ENCODE measurements around the gene SFRP5. TPM values are rescaled to one million over a fixed set of nuclear protein-coding genes. Genes with fewer than 3 reads are reported as not detected.

The SFRP5 gene
- total RNA-seq, 1 donor from 2014 or later, result 1.7 TPM

GRCh38 chr10:97748116-97748515 is 23.7 kb downstream of the SFRP5 start:
- H3K4me3 ChIP-seq, result no peak overlapping the region
- H3K36me3 ChIP-seq, result peaks cover 3 to 91% of the 10 kb centered on the region in 2 donors
- intact Hi-C loops (cut with DNase I), result no loop called here
- peaks cover 2% of the 10 kb centered on the region for H3K4me1 ChIP-seq
- H3K27me3 ChIP-seq, result no peaks in the 10 kb centered on the region
- H3K9me3 ChIP-seq, result no peaks in the 10 kb centered on the region
- H3K27ac ChIP-seq, result no peak overlapping the region
- no peak for TF ChIP-seq CTCF (IDR thresholded peaks at IDR 0.05)
- no peak for TF ChIP-seq POLR2AphosphoS5 (IDR thresholded peaks at IDR 0.05; ENCODE audit: insufficient read depth in 1 of 2, low read depth in 1 of 2)
- no peak for TF ChIP-seq POLR2A (IDR thresholded peaks at IDR 0.05)
- DNase-seq (ENCODE audit: extremely low spot score in 2 of 2), result no peak

- no peak for TF ChIP-seq POLR2AphosphoS5 (IDR thresholded peaks at IDR 0.05; ENCODE audit: insufficient read depth in 1 of 2, low read depth in 1 of 2)
- no peak for DNase-seq (ENCODE audit: extremely low spot score in 2 of 2)
- H3K4me3 ChIP-seq, result no peak overlapping the region
- H3K27me3 ChIP-seq, result no peaks in the 10 kb centered on the region
- H3K4me1 ChIP-seq, result peaks cover 6% of the 10 kb centered on the region
- no peak overlapping the region for H3K27ac ChIP-seq
- H3K9me3 ChIP-seq, result no peaks in the 10 kb centered on the region
- intact Hi-C loops (cut with DNase I), result no loop called here
- H3K36me3 ChIP-seq, result peaks cover 3 to 86% of the 10 kb centered on the region in 2 donors
These were observed 24.2 kb downstream of the SFRP5 start for GRCh38 chr10:97747573-97747972.

- Histone ChIP-seq H3K27ac (no peak overlapping the region), H3K4me1 (peaks cover 11% of the 10 kb centered on the region), H3K36me3 (peaks cover 3 to 62% of the 10 kb centered on the region in 2 donors), H3K4me3 (no peak overlapping the region), H3K27me3 (no peaks in the 10 kb centered on the region), H3K9me3 (no peaks in the 10 kb centered on the region)
- DNase-seq (ENCODE audit: extremely low spot score in 2 of 2), result no peak
- TF ChIP-seq POLR2AphosphoS5 (IDR thresholded peaks at IDR 0.05; ENCODE audit: insufficient read depth in 1 of 2, low read depth in 1 of 2) (no peak), POLR2A (IDR thresholded peaks at IDR 0.05) (no peak), CTCF (IDR thresholded peaks at IDR 0.05) (no peak)
- intact Hi-C loops (cut with DNase I), result no loop called here
These were observed 27.3 kb downstream of the SFRP5 start for GRCh38 chr10:97744405-97745035.

- TF ChIP-seq POLR2A (IDR thresholded peaks at IDR 0.05) (no peak), CTCF (IDR thresholded peaks at IDR 0.05) (no peak), POLR2AphosphoS5 (IDR thresholded peaks at IDR 0.05; ENCODE audit: insufficient read depth in 1 of 2, low read depth in 1 of 2) (no peak)
- H3K27me3 ChIP-seq, result no peaks in the 10 kb centered on the region
- peaks cover 23% of the 10 kb centered on the region for H3K4me1 ChIP-seq
- intact Hi-C loops (cut with DNase I), result no loop called here
- DNase-seq (ENCODE audit: extremely low spot score in 2 of 2), result no peak
- no peak overlapping the region for H3K4me3 ChIP-seq
- peaks cover 3 to 52% of the 10 kb centered on the region in 2 donors for H3K36me3 ChIP-seq
- no peaks in the 10 kb centered on the region for H3K9me3 ChIP-seq
- no peak overlapping the region for H3K27ac ChIP-seq
These were observed 28.4 kb downstream of the SFRP5 start for GRCh38 chr10:97743169-97743943.

GRCh38 chr10:97740613-97741012 is 31.2 kb downstream of the SFRP5 start:
- no peaks in the 10 kb centered on the region for H3K27me3 ChIP-seq
- no peaks in the 10 kb centered on the region for H3K9me3 ChIP-seq
- no peak overlapping the region for H3K4me3 ChIP-seq
- DNase-seq (ENCODE audit: extremely low spot score in 2 of 2), result no peak
- H3K36me3 ChIP-seq, result peaks cover 0 to 31% of the 10 kb centered on the region in 2 donors
- peaks cover 37% of the 10 kb centered on the region for H3K4me1 ChIP-seq
- no peak overlapping the region for H3K27ac ChIP-seq
- intact Hi-C loops (cut with DNase I), result no loop called here
- TF ChIP-seq POLR2AphosphoS5 (IDR thresholded peaks at IDR 0.05; ENCODE audit: insufficient read depth in 1 of 2, low read depth in 1 of 2), result no peak
- TF ChIP-seq POLR2A (IDR thresholded peaks at IDR 0.05), result no peak
- no peak for TF ChIP-seq CTCF (IDR thresholded peaks at IDR 0.05)

Measured in vagina (tissue), 2 donors.